Caki2 (cell line): ENCODE data around the gene MYPN. TPM values are rescaled to one million over a fixed set of nuclear protein-coding genes. Genes with fewer than 3 reads are reported as not detected.
A peak's percentile ranks its signal among the peaks of the same experiment; 100 is the strongest.

Experiments used
- DNase-seq: peaks from one replicate; pipeline ENCODE4 v3.0.0-alpha.2; 2015; ENCODE audit warnings: low read depth
- in situ Hi-C: cut with HindIII; loops from 2 replicates; pipeline ENCODE4 v1.10.0; 2016; ENCODE audit warnings: low sequenced_read_pairs, low pct_unique_long_range_greater_than_20kb, mixed read lengths
- total RNA-seq: library from RNA; depleted of rRNA; stranded (reverse); fragments of >200 nt; shearing (Covaris generic); gene quantifications from 2 replicates; pipeline ENCODE4 v1.2.3, GENCODE V29; 2014; ENCODE audit warnings: low replicate concordance

Gene MYPN
- total RNA-seq, 1 experiment from 2014 or later = 0.64 TPM

DNA sequence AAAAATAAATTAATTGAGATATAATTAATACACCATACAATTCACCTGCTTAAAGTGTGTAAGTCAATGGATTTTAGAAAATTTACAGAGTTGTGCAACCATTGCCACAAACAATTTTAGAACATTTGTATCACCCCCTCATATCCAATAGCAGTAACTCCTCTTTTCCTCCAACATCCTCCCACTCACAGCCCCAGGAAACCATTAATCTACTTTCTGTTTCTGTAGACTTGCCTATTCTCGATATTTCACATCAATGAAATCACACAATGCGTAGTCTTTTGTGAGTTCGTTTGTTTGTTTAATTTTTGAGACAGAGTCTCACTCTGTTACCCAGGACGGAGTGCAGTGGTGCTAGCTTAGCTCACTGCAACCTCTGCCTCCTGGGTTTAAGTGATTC is 20.5 kb upstream of the MYPN start:
- no peak for DNase-seq
- in situ Hi-C loops = no loop called here

DNA sequence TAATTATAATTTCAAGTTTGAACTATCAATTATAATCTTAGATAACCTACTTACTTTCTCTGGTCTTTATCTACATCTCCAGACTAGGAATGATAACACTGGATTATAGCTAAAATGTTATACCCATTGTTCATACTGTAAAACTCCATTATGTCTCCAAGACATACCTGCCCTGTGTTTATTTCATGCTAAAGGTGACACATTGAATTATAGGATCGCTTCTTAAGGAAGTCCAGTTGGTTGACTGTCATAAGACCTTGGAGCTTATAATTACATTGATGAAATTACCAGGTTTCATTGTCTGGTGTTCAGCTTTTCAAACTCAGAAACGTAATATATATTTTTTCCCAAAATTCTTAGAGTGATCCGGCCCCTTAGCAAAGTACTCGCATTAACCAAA is 18.7 kb upstream of the MYPN start:
- in situ Hi-C loops = no loop called here
- DNase-seq = no peak

DNA sequence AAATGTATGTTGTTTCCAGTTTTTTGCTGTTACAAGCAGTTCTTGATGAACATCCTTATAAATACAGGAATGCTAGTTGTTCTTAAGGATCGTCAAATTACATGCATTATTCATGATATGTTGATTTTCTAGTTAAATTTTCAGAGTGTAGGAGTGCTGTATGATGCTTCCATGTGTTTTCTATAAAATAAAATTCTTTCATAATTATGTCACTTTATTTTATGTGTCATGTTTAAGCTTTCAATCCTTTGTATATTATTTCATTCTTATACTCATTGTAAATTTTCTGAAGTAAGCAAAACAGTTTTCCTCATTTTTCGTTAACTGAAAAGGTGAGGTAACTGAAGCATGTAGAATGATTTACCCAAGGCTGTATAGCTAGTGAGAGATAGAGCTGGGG is 16.8 kb upstream of the MYPN start:
- no peak for DNase-seq

GRCh38 chr10:68095153-68095552 is 14.1 kb upstream of the MYPN start:
- peak; percentile 33 for DNase-seq
- in situ Hi-C loops = no loop called here

More for the DNA sequence above, 16.8 kb upstream of the MYPN start:
- in situ Hi-C loops = no loop called here

- in situ Hi-C loops = no loop called here
- DNase-seq = peak; percentile 72
These were observed 12.3 kb upstream of the MYPN start for GRCh38 chr10:68096913-68097516.

- in situ Hi-C loops = no loop called here
- DNase-seq = no peak
These were observed 9.6 kb upstream of the MYPN start for GRCh38 chr10:68099736-68100135.

GRCh38 chr10:68101066-68101465 is 8.2 kb upstream of the MYPN start:
- in situ Hi-C loops = no loop called here
- no peak for DNase-seq

DNA sequence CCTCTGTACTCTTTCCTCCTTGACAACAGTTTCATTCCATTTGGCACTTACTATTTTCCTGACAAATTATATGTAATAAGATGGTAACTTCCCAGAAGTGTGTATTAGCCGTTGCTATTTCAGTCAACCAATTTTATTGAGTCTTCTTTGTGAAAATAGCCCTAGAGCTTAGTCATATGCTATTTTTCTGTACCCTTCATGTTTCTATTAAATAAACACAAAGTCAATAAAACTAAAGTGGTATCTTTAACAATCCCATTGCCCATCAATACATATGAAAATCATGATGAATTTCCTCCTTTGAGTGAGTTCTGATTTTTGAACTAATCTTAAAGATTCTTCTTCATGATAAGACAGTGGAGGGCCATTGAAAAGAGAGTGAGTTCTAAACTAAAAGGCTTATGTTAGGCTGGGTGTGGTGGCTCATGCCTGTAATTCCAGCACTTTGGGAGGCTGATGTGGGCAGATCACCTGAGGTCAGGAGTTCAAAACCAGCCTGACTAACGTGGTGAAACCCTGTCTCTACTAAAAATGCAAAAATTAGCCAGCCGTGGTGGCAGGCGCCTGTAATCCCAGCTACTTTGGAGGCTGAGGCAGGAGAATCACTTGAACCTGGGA is 5.9 kb upstream of the MYPN start:
- no peak for DNase-seq
- in situ Hi-C loops = no loop called here

DNA sequence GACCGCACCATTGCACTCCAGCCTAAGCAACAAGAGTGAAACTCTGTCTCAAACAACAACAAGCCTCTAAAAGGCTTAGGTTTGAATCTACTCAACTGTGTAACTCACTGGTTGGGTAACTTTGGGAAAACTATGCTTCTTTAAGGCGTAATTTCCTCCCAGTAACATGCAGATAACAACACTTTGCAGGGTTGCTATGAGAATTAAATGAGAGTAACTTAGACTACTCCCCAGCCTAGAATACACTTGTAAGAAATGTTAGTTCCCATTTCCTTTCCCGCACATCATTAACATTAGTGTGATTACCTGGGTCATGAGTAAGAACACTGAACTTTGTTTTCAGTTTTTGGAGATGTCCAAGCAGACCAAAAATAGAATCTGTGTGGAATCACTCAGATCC is 5.4 kb upstream of the MYPN start:
- peak; percentile 21 for DNase-seq
- in situ Hi-C loops = no loop called here

- in situ Hi-C loops = no loop called here
- DNase-seq = no peak
These were observed 3.5 kb upstream of the MYPN start for GRCh38 chr10:68105820-68106219.

DNA sequence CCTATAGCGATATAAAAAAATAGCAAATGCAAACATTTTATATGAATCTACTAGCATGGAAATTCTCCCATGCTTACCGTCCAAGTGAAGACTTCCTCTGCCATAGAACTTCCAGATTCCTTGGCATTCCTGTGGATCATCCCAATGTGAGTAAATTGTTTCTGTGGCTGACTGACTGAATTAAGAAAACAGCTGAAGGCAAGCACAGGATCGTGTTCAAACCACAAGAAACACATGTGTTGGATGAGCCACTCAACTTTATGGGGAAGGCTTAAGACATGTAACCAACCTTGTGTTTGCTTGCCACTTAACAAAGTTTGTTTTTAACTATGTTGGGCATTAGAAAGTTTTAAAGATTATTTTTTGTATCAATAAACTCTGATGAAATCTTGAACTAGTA is 2.6 kb upstream of the MYPN start:
- in situ Hi-C loops = no loop called here
- peak; percentile 44 for DNase-seq

GRCh38 chr10:68107651-68108050 is 1.6 kb upstream of the MYPN start:
- in situ Hi-C loops = no loop called here
- DNase-seq = no peak

DNA sequence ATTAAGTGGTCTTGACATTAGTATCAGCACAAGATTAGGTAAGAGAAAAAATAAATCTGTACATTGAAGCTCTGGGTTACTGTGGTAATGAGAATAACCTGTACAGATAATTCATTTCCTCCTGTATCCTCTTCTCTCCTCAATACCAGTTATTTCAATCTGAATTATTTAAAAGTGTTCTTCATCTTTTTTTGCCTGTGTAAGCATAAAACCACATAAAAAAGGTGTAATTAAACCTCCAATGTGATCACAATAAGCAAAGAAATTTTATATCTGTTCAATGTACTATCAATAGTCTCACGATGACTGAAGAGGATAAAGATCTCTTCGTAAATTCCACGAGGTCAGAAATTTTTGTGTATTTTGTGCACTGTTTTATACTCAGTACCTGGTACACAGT is 1.2 kb upstream of the MYPN start:
- in situ Hi-C loops = no loop called here
- no peak for DNase-seq

- in situ Hi-C loops = no loop called here
- DNase-seq = no peak
These were observed 635 bp upstream of the MYPN start for GRCh38 chr10:68108653-68109052.

- no peak for DNase-seq
- in situ Hi-C loops = no loop called here
These were observed 739 bp downstream of the MYPN start for GRCh38 chr10:68110027-68110426.

GRCh38 chr10:68111584-68111983 is 2.3 kb downstream of the MYPN start:
- DNase-seq = no peak
- in situ Hi-C loops = no loop called here

DNA sequence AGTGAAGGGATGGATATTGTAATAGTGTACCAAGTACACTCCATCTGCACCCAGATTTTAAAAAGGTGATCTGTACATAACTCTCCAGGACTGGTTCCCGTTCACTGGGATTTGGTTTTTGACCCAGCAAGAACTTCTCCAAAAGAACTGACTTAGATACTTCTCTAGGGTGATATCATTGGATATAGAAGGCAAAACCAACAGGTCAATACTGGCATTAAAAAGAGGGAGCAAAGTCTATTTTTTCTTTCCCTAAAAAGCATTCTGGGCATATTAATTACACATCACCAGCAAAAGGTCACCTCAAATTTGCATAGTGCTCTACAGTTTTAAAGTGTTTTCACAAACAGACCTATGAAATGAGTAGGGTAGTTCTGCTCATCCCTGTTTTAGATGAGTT is 3.5 kb downstream of the MYPN start:
- in situ Hi-C loops = no loop called here
- DNase-seq = no peak

GRCh38 chr10:68118657-68119056 is 9.4 kb downstream of the MYPN start:
- DNase-seq = no peak
- in situ Hi-C loops = no loop called here

GRCh38 chr10:68121020-68121743 is 11.9 kb downstream of the MYPN start:
- DNase-seq = no peak
- in situ Hi-C loops = no loop called here

DNA sequence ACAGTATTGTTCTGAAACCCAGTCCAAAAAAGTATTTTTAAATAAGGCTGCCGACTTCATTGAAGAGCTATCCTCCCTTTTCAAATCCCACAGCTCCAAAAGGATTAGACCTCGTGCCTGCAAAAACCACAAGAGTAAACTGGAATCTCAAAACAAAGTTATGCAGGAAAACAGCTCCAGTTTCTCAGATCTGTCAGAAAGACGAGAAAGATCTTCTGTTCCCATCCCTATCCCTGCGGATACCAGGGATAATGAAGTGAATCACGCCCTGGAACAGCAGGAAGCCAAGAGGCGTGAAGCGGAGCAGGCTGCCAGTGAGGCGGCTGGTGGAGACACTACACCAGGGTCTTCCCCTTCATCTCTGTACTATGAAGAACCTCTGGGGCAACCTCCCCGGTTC is 12.6 kb downstream of the MYPN start:
- in situ Hi-C loops = no loop called here
- DNase-seq = no peak
